Effector memory CD4-positive, alpha-beta T cell (primary cell): ENCODE data around the gene CRYBG1.
"Not testable (repeated sequence)": the region's sequence is repeated elsewhere in the genome, so short reads cannot be mapped to it uniquely, and the experiment has no call there.

Experiments used
- DNase-seq, 3 donors: peaks; one replicate each; pipeline ENCODE4 v3.0.0-alpha.2; 2020
- H3K27ac ChIP-seq: 2 replicates; pipeline ENCODE4 v1.7.0; 2013; ENCODE audit warnings: mild to moderate bottlenecking, low read length, moderate library complexity; ENCODE audit not compliant: insufficient read depth, poor library complexity, severe bottlenecking
- H3K27me3 ChIP-seq: replicated peaks from 2 replicates; pipeline ENCODE4 v1.7.0; 2013; ENCODE audit warnings: mild to moderate bottlenecking, low read length; ENCODE audit not compliant: insufficient read depth, control insufficient read depth, poor library complexity, severe bottlenecking
- H3K36me3 ChIP-seq: 2 replicates; pipeline ENCODE4 v1.7.0; 2013; ENCODE audit warnings: mild to moderate bottlenecking, low read length, moderate library complexity; ENCODE audit not compliant: control insufficient read depth, insufficient read depth
- H3K4me1 ChIP-seq: 2 replicates; pipeline ENCODE4 v1.7.0; 2013; ENCODE audit warnings: low read length, mild to moderate bottlenecking; ENCODE audit not compliant: control insufficient read depth, insufficient read depth, poor library complexity, severe bottlenecking
- H3K4me3 ChIP-seq: 2 replicates; pipeline ENCODE4 v1.7.0; 2013; ENCODE audit warnings: low read length, low read depth, mild to moderate bottlenecking; ENCODE audit not compliant: insufficient read depth, poor library complexity, severe bottlenecking
- H3K9me3 ChIP-seq: 2 replicates; pipeline ENCODE4 v1.7.0; 2013; ENCODE audit warnings: mild to moderate bottlenecking, low read length, moderate library complexity; ENCODE audit not compliant: control insufficient read depth

The CRYBG1 gene

GRCh38 chr6:106539936-106540335 is 179.4 kb downstream of the CRYBG1 start:
- peaks cover 11% of the 10 kb centered on the region for H3K4me1 ChIP-seq
- peaks cover 28% of the 10 kb centered on the region for H3K36me3 ChIP-seq
- H3K9me3 ChIP-seq, result no peaks in the 10 kb centered on the region
- DNase-seq, result no peak
- no peak overlapping the region for H3K27ac ChIP-seq
- H3K4me3 ChIP-seq, result no peak overlapping the region
- no peaks in the 10 kb centered on the region for H3K27me3 ChIP-seq

DNA sequence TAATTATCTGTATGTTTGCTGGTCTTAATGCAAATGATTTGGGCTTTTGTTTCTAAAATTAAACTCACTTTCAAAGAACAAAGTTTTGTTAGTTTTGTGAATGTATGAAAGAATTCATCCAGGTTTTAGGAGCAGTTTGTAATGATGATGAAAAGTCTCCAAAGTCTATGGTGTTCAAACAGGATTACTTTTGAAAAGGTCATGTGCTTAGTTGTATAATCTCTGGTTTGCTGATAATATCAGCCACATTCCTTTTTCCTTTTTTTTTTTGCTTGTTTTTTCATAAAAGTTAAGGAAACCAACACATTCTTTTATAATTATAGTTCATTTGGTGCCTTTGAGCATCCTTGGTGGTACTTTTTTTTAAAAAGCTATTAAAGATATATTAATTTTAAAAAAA is 179.9 kb downstream of the CRYBG1 start:
- no peaks in the 10 kb centered on the region for H3K27me3 ChIP-seq
- no peak overlapping the region for H3K27ac ChIP-seq
- no peaks in the 10 kb centered on the region for H3K9me3 ChIP-seq
- no peak overlapping the region for H3K4me3 ChIP-seq
- H3K4me1 ChIP-seq, result peaks cover 12% of the 10 kb centered on the region
- peaks cover 33% of the 10 kb centered on the region for H3K36me3 ChIP-seq
- no peak for DNase-seq

DNA sequence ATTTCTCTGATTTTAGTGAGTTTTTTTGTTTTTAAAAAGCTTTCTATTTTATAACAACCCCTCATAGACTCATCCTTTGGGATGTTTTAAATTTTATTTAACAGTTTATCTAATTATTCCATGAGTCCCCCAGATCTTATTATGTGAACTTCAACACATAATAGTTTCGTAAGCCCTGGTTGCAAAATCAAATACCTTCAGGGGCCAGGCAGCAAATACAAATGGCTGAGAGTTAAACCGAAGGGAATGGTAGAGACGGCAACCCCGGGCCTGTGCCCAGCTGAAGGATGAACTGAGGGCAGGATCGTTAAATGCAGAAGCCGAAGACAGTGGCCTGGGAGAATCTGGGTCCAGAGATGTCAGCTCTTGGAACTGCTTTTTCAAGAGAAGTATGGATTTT is 180.4 kb downstream of the CRYBG1 start:
- H3K9me3 ChIP-seq, result no peaks in the 10 kb centered on the region
- H3K4me1 ChIP-seq, result peaks cover 13% of the 10 kb centered on the region
- H3K27ac ChIP-seq, result no peak overlapping the region
- no peaks in the 10 kb centered on the region for H3K27me3 ChIP-seq
- no peak for DNase-seq
- no peak overlapping the region for H3K4me3 ChIP-seq
- peaks cover 35% of the 10 kb centered on the region for H3K36me3 ChIP-seq

- no peak for DNase-seq
- H3K9me3 ChIP-seq, result no peaks in the 10 kb centered on the region
- H3K36me3 ChIP-seq, result peaks cover 56% of the 10 kb centered on the region
- H3K4me1 ChIP-seq, result peaks cover 3% of the 10 kb centered on the region
- H3K4me3 ChIP-seq, result no peak overlapping the region
- no peak overlapping the region for H3K27ac ChIP-seq
- no peaks in the 10 kb centered on the region for H3K27me3 ChIP-seq
Measured at GRCh38 chr6:106546261-106546690, 185.8 kb downstream of the CRYBG1 start.

DNA sequence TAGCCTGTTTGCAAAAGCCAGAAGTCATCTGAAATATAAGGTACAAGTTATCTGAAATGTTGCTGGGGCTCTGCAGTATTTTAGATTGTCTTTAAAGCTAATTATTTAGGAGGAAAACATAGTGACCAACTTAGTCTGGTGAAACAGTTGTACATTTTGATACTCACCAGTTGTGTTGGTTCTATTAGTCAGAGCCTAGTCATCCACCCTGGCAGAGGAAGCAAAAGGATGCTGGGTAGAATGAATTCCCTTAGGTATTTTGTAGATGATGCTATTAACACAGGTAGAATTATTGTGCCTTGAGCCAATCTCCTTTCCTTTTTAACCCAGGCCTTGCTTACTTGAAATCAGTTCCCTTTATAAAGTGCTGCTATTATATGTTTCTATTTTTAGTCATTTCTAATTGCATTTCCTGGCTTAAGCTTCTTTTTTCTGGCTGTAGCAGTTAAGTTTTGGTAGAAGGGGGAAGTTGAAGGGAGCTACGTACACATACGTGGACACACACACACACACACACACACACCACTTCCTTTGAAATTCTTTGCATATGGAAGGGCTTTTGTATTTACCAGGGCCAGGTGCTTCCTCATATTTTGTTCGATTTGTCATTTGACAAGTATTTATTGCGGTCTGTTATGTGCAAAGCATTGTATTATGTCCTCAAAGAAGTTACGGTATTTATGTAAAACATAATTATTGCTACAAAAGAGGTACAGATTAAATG is 186.3 kb downstream of the CRYBG1 start:
- Histone ChIP-seq H3K27ac (no peak overlapping the region), H3K4me1 (peaks cover 3% of the 10 kb centered on the region), H3K36me3 (peaks cover 57% of the 10 kb centered on the region), H3K27me3 (no peaks in the 10 kb centered on the region), H3K9me3 (no peaks in the 10 kb centered on the region), H3K4me3 (no peak overlapping the region)
- DNase-seq, result no peak

- DNase-seq, result peak in 1 of 3 donors; percentile 6
- no peaks in the 10 kb centered on the region for H3K27me3 ChIP-seq
- no peak overlapping the region for H3K4me3 ChIP-seq
- H3K27ac ChIP-seq, result peak overlapping the region; percentile 40
- no peaks in the 10 kb centered on the region for H3K9me3 ChIP-seq
- H3K36me3 ChIP-seq, result peaks cover 61% of the 10 kb centered on the region
- peaks cover 3% of the 10 kb centered on the region for H3K4me1 ChIP-seq
Measured at GRCh38 chr6:106547601-106548453, 187.3 kb downstream of the CRYBG1 start.

DNA sequence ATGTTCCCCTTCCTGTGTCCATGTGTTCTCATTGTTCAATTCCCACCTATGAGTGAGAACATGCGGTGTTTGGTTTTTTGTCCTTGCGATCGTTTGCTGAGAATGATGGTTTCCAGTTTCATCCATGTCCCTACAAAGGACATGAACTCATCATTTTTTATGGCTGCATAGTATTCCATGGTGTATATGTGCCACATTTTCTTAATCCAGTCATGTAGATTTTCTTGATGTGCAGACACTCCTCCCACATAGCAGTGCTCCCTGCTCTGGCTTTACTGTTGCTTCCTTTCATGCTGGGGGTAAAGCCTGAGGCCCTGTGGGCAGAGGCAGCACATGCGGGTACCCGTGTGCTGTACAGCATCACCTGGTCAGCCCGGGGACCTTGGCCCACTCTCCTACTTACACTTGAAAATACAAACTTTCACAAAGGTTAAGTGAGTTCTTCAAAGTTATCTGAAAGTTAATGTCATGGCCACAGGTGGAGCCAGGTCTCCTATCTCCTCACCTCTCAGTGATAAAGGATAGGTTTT is 188.5 kb downstream of the CRYBG1 start:
- not testable (repeated sequence) for DNase-seq, H3K9me3 ChIP-seq, H3K27ac ChIP-seq, H3K4me1 ChIP-seq, H3K4me3 ChIP-seq, H3K27me3 ChIP-seq
- H3K36me3 ChIP-seq, result peaks cover 62% of the 10 kb centered on the region

- no peaks in the 10 kb centered on the region for H3K9me3 ChIP-seq
- no peak overlapping the region for H3K27ac ChIP-seq
- DNase-seq, result no peak
- H3K4me3 ChIP-seq, result no peak overlapping the region
- H3K27me3 ChIP-seq, result no peaks in the 10 kb centered on the region
- peaks cover 62% of the 10 kb centered on the region for H3K36me3 ChIP-seq
- H3K4me1 ChIP-seq, result peaks cover 3% of the 10 kb centered on the region
Measured at GRCh38 chr6:106549521-106549920, 189.0 kb downstream of the CRYBG1 start.

DNA sequence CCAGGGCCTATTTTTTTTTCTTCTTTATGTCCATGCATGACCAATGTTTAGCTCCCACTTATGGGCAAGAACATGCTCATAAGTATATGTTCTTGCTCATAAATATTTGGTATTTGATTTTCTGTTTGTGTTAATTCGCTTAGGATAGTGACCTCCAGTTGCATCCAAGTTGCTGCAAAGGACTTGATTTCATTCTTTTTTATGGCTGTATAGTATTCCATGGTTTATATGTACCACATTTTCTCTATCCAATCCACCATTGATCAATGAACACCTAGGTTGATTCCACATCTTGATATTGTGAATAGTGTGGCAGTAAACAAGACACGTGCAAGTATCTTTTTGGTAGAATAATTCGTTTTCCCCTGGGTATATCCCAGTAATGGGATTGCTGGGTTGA is 190.6 kb downstream of the CRYBG1 start:
- no peaks in the 10 kb centered on the region for H3K27me3 ChIP-seq
- H3K9me3 ChIP-seq, result no peaks in the 10 kb centered on the region
- no peak for DNase-seq
- H3K27ac ChIP-seq, result no peak overlapping the region
- no peaks in the 10 kb centered on the region for H3K4me1 ChIP-seq
- H3K4me3 ChIP-seq, result no peak overlapping the region
- peaks cover 54% of the 10 kb centered on the region for H3K36me3 ChIP-seq

DNA sequence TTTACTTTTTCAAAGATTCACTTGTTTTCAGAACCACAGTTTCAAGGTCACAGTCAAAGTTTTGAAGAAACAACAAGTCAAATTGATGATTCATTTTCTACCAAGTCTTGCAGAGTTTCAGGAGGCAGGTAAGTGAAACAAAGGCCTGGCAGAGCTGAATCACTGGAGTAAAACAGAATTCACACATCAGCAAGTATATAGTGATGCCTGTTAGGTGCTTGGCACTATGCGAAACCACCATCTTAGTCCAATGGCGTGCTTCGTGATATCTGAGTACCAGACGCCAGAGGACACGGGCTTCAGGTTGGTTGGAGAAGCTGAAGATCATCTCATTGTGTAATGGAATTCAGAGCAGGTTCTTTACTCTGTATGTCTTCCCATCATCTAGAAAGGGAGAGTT is 192.9 kb downstream of the CRYBG1 start:
- H3K9me3 ChIP-seq, result no peaks in the 10 kb centered on the region
- no peak overlapping the region for H3K4me3 ChIP-seq
- peaks cover 47% of the 10 kb centered on the region for H3K36me3 ChIP-seq
- H3K4me1 ChIP-seq, result no peaks in the 10 kb centered on the region
- DNase-seq, result no peak
- no peaks in the 10 kb centered on the region for H3K27me3 ChIP-seq
- no peak overlapping the region for H3K27ac ChIP-seq
